Neural progenitor cell (in vitro differentiated cells): ENCODE measurements around the gene DHRS4.
"Not testable (repeated sequence)": the region's sequence is repeated elsewhere in the genome, so short reads cannot be mapped to it uniquely, and the experiment has no call there.

Source experiments
- EZH2 ChIP-seq: fragments of 200-600 bp; sonication (generic); IDR thresholded peaks from 2 replicates; pipeline ENCODE4 v1.6.1; 2017; ENCODE audit warnings: antibody characterized with exemption, mild to moderate bottlenecking, moderate library complexity
- EZH2phosphoT487 ChIP-seq: fragments of 200-600 bp; sonication (generic); IDR thresholded peaks from 2 replicates; pipeline ENCODE4 v1.6.1; 2017; ENCODE audit warnings: antibody characterized with exemption
- TF ChIP-seq, protein P1 (sequence below): fragments of 200-600 bp; sonication (generic); IDR thresholded peaks from 2 replicates; pipeline ENCODE4 v1.5.1; 2017; ENCODE audit warnings: antibody characterized with exemption, mild to moderate bottlenecking

- TF ChIP-seq EZH2phosphoT487, EZH2: not testable (repeated sequence)
- TF ChIP-seq, protein P1, sequence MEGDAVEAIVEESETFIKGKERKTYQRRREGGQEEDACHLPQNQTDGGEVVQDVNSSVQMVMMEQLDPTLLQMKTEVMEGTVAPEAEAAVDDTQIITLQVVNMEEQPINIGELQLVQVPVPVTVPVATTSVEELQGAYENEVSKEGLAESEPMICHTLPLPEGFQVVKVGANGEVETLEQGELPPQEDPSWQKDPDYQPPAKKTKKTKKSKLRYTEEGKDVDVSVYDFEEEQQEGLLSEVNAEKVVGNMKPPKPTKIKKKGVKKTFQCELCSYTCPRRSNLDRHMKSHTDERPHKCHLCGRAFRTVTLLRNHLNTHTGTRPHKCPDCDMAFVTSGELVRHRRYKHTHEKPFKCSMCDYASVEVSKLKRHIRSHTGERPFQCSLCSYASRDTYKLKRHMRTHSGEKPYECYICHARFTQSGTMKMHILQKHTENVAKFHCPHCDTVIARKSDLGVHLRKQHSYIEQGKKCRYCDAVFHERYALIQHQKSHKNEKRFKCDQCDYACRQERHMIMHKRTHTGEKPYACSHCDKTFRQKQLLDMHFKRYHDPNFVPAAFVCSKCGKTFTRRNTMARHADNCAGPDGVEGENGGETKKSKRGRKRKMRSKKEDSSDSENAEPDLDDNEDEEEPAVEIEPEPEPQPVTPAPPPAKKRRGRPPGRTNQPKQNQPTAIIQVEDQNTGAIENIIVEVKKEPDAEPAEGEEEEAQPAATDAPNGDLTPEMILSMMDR, result not testable (repeated sequence)
Measured at GRCh38 chr14:24001078-24001477, 47.5 kb downstream of the DHRS4 start.
